ENCODE data around the gene TTLL4.

GRCh38 chr2:218802386-218802994, 91.9 kb downstream of the TTLL4 start:
- TF ChIP-seq, protein P1, sequence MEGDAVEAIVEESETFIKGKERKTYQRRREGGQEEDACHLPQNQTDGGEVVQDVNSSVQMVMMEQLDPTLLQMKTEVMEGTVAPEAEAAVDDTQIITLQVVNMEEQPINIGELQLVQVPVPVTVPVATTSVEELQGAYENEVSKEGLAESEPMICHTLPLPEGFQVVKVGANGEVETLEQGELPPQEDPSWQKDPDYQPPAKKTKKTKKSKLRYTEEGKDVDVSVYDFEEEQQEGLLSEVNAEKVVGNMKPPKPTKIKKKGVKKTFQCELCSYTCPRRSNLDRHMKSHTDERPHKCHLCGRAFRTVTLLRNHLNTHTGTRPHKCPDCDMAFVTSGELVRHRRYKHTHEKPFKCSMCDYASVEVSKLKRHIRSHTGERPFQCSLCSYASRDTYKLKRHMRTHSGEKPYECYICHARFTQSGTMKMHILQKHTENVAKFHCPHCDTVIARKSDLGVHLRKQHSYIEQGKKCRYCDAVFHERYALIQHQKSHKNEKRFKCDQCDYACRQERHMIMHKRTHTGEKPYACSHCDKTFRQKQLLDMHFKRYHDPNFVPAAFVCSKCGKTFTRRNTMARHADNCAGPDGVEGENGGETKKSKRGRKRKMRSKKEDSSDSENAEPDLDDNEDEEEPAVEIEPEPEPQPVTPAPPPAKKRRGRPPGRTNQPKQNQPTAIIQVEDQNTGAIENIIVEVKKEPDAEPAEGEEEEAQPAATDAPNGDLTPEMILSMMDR (IDR thresholded peaks at IDR 0.05): no peak
- no peak for TF ChIP-seq POLR2A (IDR thresholded peaks at IDR 0.05)

All from breast epithelium (tissue), 3 donors.